ENCODE results near the gene MYLK.
A peak's percentile ranks its signal among the peaks of the same experiment; 100 is the strongest.

The MYLK gene

GRCh38 chr3:123653221-123653682 is 230.9 kb downstream of the MYLK start:
- no peak overlapping the region for H3K4me3 ChIP-seq (replicated peaks in 1 of 2; ENCODE audit: low read depth in 2 of 2, low read length in 2 of 2)
- no peak for TF ChIP-seq CTCF (IDR thresholded peaks at IDR 0.05; ENCODE audit: low read depth, low read length)
- peak; percentile 89 to 93 for DNase-seq (ENCODE audit: low read depth in 2 of 2)

GRCh38 chr3:123652342-123652984 is 231.7 kb downstream of the MYLK start:
- no peak overlapping the region for H3K4me3 ChIP-seq (replicated peaks in 1 of 2; ENCODE audit: low read depth in 2 of 2, low read length in 2 of 2)
- TF ChIP-seq CTCF (IDR thresholded peaks at IDR 0.05; ENCODE audit: low read depth, low read length): peak; percentile 94
- peak; percentile 80 to 81 for DNase-seq (ENCODE audit: low read depth in 2 of 2)

- peak; percentile 53 for TF ChIP-seq CTCF (IDR thresholded peaks at IDR 0.05; ENCODE audit: low read depth, low read length)
- DNase-seq (ENCODE audit: low read depth in 2 of 2): no peak
- no peak overlapping the region for H3K4me3 ChIP-seq (replicated peaks in 1 of 2; ENCODE audit: low read depth in 2 of 2, low read length in 2 of 2)
These were observed 232.4 kb downstream of the MYLK start for GRCh38 chr3:123651449-123652341.

- no peak for TF ChIP-seq CTCF (IDR thresholded peaks at IDR 0.05; ENCODE audit: low read depth, low read length)
- no peak overlapping the region for H3K4me3 ChIP-seq (replicated peaks in 1 of 2; ENCODE audit: low read depth in 2 of 2, low read length in 2 of 2)
- DNase-seq (ENCODE audit: low read depth in 2 of 2): peak in 1 of 2 donors; percentile 40
These were observed 234.0 kb downstream of the MYLK start for GRCh38 chr3:123650101-123650500.

- no peak for TF ChIP-seq CTCF (IDR thresholded peaks at IDR 0.05; ENCODE audit: low read depth, low read length)
- no peak overlapping the region for H3K4me3 ChIP-seq (replicated peaks in 1 of 2; ENCODE audit: low read depth in 2 of 2, low read length in 2 of 2)
- no peak for DNase-seq (ENCODE audit: low read depth in 2 of 2)
These were observed 235.3 kb downstream of the MYLK start for GRCh38 chr3:123648696-123649405.

- no peak for DNase-seq (ENCODE audit: low read depth in 2 of 2)
- no peak overlapping the region for H3K4me3 ChIP-seq (replicated peaks in 1 of 2; ENCODE audit: low read depth in 2 of 2, low read length in 2 of 2)
- TF ChIP-seq CTCF (IDR thresholded peaks at IDR 0.05; ENCODE audit: low read depth, low read length): no peak
These were observed 239.8 kb downstream of the MYLK start for GRCh38 chr3:123644358-123644757.

All from cardiac fibroblast (primary cell).